GM18517 (cell line): ENCODE measurements around the gene SRM.
A peak's percentile ranks its signal among the peaks of the same experiment; 100 is the strongest.
"Not testable (repeated sequence)": the region's sequence is repeated elsewhere in the genome, so short reads cannot be mapped to it uniquely, and the experiment has no call there.

Experiments
- ATAC-seq: cut with Tn5 transposase; IDR thresholded peaks from one replicate; pipeline ENCODE4 v1.9.1; 2021; ENCODE audit warnings: mild to moderate bottlenecking, moderate library complexity; ENCODE audit not compliant: unreplicated experiment

The SRM gene

DNA sequence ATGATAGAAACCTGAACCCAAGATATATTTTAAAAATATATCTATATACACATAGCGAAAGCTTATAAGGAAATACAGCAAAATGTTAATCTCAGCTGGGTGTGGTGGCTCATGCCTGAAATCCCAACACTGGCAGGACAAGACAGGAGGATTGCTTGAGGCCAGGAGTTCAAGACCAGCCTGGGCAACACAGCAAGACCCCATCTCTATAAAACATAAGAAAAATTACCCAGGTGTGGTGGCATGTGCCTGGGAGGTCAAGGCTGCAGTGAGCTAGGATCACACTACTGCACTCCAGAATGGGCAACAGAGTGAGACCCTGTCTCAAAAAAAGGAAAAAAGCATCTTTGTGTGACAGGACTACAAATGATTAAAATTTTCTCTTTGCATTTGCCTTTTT lies 6.0 kb upstream of the SRM start:
- no peak for ATAC-seq

DNA sequence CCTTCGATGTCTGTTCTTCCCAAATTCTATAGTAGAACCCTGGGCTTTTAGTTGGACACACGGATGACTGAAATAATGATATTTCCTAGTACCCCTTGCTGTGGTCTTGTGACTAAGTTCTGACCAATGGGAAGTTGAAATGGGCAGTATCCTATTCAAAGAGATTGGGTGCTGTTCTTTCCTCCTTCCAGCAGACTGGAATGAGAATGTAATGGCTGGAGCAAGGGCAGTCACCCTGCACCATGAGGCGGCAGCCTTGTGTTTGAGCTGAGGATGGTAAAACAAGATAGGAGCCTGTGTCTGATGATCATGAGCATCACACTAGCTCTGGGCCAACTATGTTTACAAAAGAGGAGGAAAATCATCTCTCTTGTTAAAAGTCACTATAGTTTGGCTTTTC lies 5.1 kb upstream of the SRM start:
- ATAC-seq: no peak

DNA sequence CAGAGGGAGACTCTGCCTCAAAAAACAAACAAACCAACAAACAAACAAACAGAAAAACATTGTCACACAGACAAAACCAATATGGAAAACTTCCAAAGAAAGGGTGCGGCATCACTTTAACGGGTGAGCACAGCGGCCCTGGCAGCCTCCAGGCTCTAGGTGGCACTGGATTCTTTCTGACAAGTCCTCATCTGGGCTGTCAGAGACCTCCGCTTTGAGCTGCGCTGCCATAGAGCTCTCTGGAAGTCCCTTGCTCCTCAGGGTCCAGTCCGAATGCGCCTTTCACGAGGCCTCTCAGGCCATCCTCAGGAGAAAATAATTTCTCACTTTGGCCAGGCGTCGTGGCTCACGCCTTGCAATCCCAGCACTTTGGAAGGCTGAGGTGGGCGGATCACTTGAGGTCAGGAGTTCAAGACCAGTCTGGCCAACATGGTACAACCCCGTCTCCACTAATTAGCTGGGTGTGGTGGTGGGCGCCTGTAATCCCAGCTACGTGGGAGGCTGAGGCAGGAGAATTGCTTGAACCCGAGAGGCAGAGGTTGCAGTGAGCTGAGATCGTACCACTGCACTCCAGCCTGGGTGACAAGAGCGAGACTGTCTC lies 4.2 kb upstream of the SRM start:
- ATAC-seq: not testable (repeated sequence)

DNA sequence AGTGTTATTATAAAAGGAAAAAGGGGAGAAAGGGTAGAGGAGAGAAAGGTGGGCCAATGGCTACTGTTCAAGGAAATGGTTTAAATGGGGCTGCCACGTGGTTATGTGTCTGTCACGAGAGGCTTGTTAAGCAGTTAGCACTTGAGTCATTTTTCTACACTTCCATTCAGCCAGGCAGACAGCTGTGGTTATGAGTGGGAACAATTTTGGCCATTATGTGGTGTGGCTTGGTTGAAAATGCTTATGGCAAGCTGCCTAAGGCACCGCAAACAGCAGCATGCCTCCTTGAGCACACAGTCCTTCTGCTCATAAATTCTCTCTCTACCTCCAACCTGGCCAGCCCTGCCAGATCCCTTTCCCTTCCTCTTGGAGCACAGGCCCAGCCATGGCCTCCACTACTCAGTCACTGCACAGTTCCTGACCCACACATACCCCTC lies 3.2 kb upstream of the SRM start:
- ATAC-seq: no peak

DNA sequence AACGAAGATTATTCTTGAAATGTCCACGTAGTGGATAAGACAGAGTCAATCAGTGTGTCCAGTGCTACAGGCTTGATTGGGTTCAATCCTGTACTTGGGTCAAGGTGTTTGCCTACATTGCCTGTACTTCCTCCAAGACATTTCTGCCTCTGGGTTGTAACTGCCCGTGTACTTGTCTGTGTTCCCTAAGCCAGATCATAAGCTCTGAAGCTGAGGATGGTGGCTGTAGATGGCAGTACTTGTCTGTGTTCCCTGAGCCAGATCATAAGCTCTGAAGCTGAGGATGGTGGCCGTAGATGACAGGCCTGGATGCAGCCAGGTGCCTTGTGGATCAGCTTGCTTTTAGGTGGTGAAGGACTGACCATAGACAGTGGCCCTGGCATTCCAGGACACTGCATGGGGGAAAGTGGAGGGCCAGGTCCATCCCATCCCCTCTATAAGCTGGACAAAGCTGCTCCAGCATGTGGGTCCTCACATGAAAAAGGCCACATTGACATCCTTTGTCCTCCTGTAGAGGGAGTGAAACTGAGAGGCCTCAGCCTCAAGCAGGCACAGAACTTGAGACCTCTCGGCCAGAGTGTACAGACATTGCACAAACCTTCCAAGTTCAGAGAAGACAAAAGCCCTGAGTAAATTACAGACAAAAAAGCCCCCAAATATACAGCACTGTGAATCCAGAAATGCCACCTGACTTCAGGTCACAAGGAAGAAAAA lies 2.0 kb upstream of the SRM start:
- no peak for ATAC-seq

DNA sequence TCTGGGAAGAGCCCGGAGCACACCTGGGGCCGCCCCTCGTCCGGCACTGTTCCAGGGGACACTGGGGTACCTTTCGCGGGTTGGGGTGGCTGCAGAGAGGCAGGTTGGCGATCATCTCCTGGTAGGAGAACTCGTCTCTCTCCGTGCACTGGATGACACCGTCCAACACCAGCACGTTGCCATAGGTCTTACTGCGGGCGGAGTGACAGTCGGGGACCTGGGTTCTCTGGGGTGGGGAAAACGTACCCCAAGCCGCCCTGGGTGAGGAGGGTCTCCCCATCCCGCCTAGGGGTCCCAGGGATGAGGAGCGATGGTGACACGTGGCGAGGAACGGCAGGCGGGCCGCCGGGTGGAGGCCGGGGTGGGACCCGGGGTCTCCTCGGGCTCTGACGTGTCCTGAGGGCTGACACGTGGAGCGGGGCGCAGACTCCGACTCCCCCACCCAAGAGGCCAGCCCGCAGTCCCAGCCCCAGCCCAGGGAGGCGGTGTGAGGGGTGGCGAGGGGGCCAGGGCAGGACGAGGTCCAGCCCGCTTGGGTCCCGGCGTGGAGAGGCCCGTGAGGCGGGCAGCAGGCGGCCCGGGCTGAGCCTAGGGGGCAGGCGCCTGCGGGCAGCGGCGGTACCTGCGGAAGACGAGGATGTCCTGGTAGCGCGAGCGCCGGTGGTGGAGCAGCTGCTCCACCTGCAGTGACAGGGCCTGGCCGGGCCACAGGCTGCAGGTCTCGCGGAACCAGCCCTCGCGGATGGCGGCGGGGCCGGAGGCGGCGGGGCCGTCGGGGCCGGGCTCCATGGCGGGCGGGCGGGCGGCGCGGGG lies 457 bp downstream of the SRM start:
- peak; percentile 24 for ATAC-seq

DNA sequence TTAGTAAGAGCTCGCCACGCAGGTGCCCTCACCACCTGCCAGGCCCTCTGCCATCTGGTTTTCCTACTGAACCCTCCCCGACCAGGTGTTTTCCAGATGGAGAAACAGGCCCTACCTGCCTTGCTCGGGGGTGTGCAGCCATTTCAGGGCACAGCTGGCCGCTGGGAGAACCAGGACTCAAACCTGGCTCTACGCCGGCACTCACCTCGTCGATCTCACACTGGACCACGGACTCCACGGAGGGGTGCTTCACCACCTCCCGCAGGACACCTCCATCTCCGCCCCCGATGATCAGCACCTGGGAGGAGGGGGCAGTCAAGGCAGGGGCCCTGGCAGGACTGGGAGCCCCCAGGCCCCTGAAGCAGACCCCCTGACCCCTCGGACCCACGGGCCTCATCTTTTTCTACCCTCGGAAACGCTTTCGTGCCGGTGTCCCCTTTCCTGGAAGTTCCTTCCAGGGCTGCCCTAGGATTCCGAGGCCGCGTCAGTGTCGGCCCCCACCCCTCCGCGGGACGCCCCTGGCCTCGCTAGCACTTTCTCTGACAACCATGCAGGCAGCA lies 1.1 kb downstream of the SRM start:
- no peak for ATAC-seq

DNA sequence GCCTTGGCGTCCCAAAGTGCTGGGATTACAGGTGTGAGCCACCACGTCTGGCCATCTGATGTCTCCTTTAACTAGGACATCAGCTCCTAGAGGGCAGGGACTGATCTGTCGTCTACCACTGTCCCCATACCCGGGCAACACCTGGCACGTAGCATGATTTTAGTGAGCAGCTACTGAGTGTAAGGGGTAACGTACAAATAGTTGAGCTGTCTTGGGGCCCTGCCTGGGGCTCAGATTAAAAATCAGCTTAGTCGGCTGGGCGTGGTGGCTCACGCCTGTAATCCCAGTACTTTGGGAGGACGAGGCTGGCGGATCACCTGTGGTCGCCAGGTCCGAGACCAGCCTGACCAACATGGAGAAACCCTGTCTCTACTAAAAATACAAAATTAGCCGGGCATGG lies 1.8 kb downstream of the SRM start:
- no peak for ATAC-seq

DNA sequence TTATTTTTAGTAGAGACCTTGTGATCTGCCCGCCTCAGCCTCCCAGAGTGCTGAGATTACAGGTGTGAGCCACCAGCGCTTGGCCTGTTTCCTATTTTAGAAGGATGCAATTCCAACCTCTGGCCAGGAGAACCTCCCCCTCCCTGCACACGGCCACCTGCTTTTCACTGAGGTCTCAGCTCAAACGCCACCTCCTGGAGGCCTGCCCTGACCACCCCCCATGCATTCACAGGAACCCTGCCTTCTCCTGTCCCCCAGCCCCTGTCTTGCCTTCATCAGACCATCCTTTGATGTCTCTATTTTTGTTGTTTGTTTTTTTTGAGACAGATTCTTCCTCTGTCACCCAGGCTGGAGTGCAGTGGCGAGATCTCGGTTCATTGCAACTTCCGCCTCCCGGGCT lies 2.3 kb downstream of the SRM start:
- no peak for ATAC-seq

DNA sequence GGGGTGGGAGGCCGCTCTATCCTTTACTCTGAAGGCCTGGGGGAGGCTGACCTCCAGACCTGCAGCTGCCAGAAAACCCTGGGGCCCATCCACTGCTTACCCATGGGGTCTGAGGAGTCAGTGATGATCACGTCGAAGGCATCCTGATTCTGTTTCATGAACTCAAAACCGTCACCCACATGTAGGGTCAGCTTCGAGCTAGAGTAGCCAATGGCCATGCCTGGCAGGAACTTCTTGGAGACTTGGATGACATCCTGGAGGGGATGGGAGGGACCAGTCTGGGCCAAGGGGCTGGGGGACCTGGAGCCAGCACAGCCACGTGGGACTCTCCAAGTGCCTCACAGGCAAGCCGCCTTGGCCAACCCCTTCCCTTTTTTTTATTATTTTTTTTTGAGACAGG lies 3.3 kb downstream of the SRM start:
- ATAC-seq: no peak

DNA sequence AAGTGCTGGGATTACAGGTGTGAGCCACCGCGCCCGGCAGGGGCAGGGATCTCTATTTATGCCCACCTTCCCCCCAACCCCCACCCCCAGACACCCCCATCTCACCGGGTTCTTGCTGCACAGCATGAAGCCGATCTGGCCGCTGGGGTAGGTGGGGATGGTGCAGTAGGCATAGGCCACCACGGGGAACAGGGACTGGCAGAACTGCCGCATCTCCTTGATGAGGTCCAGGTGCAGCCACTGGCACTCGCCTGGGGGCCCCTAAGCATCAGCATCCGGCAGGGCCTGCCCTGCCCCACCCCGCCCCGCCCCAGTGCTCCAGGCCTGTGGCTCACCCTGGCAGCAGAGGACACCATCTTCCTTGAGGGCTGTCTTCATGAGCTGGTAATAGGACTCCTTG lies 4.1 kb downstream of the SRM start:
- ATAC-seq: no peak

DNA sequence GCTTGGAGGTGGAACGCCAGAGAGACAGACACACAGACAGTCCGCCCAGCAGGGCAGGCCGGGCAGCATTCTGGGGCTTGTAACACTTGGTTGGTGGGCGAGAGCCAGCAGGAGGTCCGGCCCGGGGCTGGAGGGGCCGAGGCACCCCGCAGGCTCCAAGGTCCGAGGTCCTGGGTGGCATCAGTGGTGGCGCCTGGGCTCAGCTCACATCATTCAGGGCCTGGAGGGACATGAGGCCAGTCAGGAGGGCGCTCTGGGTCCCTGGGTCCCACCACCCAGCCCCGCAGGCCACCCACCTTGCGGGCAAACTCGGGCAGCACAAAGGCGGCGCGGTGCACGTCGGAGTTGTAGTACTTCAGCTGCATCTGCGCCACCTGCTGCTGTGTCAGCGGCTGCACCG lies 5.2 kb downstream of the SRM start:
- ATAC-seq: no peak

DNA sequence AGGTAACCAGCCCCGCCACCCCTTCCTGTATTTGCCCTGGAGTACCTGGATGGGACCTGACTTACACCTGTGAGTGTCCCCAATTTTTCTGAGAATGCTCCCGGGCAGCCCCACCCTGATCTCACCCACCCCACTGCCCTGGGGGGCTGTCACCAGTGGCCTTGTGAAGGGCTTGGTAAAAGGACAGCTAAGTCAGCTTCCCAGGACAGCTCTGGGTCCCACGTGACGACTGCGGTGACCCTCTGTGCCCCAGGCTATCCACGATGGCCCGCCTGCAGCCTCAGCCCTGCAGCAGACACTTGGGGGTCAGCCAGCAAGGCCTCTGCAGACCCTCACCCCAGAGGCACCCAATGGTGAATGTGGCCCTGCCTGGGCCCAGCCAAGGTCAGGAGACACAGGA lies 5.6 kb downstream of the SRM start:
- no peak for ATAC-seq

DNA sequence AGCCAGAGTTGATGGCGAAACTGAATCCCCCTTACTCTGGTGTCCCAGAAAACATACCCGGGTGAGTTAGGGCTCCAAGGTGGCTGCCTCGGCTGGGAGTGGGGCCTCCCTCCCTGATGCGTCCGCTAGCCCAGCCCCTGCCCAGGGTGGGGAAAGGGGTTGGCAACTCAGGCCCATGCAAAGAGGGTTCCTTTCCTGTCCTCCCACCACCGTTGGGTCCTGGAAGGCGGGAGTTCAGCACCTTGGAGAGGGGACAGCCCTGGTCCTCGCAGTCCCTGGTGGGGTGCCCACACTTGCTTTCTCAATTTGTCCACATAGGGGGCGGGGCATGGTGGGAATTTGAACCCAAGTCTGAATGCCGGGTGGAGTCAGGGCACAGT lies 6.1 kb downstream of the SRM start:
- no peak for ATAC-seq

DNA sequence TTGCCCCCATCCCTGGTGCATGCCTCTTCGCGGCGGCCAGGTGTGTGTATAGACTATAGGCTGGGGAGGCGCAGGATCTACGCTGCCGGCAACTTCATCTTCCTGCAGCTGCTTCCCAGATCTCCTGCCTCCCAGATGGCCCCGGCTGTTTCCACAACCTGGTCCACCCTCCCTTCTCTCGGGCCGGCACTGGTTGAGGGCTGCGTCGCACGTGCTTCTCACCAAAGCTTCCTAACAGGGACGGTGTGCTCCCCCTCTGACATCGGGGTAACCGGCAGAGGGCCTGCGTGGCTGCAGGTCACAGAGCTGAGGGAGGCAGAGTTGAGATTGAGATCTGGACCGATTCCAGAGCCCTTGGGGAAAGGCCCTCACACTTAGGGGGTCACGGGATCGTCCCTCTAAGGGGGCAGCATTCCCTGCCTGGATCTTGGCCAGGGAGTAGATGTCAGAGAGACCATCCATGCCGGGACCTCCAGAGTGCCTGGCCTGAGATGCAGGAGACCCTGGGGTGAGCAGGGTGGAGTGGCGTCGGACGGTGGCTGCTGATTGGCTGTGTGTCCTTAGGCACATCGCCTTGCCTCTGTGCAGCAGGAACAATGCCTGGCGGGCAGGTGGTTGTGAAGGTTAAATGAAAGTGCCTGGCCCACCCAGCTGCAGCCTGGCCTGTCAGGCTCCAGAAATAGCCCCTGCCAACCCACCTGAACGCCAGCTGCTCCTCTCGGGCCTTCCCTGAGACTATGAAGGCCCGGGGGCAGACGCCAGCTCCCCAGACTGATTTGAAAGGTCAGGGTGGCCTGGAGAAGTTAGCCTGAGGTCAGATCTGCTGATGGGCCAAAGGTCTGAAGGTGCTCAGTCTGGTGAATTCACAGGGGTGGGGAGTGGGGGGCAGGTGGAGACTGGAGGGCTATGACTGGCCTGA lies 6.7 kb downstream of the SRM start:
- ATAC-seq: no peak

DNA sequence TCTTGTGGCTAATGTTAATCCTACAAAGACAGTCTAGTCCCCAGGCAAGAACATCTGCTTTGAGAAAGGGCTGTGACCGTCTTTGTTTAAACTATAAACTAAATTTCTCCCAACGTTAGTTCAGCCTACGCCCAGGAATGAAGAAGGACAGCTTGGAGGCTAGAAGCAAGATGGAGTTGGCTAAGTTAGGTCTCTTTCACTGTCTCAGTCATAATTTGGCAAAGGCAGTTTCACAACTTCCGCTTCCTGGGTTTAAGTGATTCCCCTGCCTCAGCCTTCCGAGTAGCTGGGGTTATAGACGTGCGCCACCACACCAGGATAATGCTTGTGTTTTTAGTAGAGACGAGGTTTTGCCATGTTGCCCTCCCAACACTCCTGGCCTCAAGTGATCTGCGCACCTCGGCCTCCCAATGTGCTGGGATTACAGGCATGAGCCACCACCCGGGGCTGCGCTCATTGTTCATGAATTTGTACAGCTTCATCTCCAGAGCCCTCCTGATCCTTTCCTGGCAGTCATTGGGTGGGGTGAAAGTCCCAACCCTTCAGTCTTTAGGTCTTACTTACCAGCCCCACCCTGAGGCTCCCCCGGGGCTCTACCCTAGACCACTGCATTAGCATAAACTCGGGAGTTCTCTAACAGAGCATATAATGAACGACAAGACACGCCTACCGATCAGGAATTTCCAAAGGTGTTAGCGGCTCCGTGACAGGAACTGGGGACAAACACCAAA lies 7.9 kb downstream of the SRM start:
- no peak for ATAC-seq

DNA sequence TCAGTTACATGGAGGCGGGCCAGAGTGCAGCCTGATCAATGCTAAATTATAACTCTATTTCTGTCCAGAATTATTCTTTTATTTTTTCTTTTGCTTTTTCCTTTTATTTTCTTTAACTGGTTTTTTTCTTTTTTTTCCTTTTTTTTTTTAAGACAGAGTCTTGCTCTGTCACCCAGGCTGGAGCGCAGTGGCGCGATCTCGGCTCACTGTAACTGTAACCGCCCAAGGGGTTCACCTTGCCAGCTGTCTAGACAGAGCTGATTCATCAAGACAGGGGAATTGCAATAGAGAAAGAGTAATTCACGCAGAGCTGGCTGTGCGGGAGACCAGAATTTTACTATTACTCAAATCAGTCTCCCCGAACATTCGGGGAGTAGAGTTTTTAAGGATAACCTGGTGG lies 8.7 kb downstream of the SRM start:
- not testable (repeated sequence) for ATAC-seq

DNA sequence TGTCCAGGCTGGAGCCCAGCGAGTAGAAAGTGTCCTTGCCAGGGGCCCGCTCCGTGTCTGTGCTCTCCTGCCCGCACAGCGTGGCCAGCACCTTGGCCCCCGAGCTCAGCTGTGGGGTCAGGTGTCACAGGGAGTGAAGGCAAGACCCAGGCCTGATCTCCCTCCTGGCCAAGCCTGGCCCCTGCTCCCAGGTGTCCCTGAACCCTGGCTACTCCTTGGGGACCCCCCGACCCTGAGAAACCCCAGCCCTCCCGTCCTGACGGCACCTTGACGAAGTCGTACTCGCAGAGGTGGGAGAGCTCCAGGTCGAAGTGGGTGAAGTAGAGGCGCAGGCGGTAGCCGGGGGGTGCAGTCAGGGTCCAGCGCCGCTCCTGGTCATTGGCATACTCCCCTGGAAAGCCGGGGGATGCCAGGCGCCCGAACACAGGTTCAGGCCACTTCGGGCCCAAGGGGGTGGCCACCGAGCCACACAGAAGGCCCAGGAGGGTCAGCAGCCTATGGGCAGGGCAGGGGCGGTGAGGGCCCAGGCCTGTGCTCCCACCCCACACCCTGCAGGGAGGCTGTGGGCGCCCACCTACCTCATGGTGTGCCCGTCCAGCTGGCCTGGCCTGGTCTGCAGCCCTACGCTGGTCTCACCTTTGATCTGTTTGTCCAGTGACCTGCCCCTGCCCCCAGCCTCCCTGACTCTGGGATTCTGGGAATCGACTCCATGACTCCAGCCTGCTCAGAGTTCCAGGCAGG lies 13.0 kb downstream of the SRM start, which contains the start of gene MASP2:
TSS of gene MASP2 (minus strand) at position 615 of the 741 bp plus-strand sequence. CDS start at position 583, 32 bp downstream.
- no peak for ATAC-seq

DNA sequence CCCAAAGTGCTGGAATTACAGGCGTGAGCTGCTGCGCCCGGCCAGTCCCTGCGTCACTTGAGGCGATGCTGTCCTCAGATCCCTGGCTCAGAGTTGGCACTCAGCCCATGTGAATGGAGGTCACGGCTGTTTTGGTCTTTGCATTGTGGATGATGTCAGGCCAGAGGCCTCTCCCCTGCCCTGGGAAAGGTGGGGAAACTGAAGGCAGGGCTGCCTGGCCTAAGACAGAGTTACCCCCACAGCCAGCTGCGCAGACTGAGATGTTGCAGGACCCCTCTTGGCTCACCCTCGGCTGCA lies 13.6 kb downstream of the SRM start:
- no peak for ATAC-seq
